ENCODE measurements around the gene UST.

DNA sequence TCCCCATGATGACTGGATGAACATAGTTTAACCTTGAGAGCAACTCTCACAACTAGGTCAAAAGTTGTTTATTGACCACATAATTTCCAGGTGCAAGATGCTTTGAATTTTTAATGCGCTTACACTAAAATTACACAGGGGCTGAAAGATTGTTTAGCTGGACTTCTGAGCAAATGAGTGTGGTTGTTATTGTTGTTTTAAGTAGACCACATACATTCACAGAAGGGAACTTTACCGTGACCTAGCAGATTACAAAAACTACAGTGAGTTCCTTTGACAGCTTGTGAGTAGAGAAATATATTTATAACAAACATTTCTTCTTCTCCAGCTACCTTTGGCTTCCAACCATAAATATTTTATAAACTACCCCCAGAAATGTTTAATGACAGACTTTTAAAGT lies 178.9 kb downstream of the UST start:
- TF ChIP-seq CTCF (optimal IDR thresholded peaks at IDR 0.05 in 1 of 3, IDR thresholded peaks at IDR 0.05 in 1 of 3, conservative IDR thresholded peaks at IDR 0.05 in 1 of 3; ENCODE audit: extremely low read depth in 1 of 3, insufficient read depth in 2 of 3, low read length in 3 of 3) = no peak
- TF ChIP-seq EZH2 (IDR thresholded peaks at IDR 0.05; ENCODE audit: low read length) = no peak
